Activated CD4-positive, alpha-beta T cell treated with anti-CD3 and anti-CD28 coated beads, Interleukin-2, Interleukin-4, amounts not matched to agents 100 ng/mL and 50 ng/mL, durations not matched to agents 16 hours and 8 hours (primary cell): ENCODE results near the gene TRIM46.
"Not testable (repeated sequence)": the region's sequence is repeated elsewhere in the genome, so short reads cannot be mapped to it uniquely, and the experiment has no call there.

ENCODE experiments used
- DNase-seq: peaks from one replicate; pipeline ENCODE4 v3.0.0-alpha.2; 2020; ENCODE audit warnings: low spot score

The TRIM46 gene

GRCh38 chr1:155137154-155137949 is 36.3 kb upstream of the TRIM46 start:
- DNase-seq: no peak

DNA sequence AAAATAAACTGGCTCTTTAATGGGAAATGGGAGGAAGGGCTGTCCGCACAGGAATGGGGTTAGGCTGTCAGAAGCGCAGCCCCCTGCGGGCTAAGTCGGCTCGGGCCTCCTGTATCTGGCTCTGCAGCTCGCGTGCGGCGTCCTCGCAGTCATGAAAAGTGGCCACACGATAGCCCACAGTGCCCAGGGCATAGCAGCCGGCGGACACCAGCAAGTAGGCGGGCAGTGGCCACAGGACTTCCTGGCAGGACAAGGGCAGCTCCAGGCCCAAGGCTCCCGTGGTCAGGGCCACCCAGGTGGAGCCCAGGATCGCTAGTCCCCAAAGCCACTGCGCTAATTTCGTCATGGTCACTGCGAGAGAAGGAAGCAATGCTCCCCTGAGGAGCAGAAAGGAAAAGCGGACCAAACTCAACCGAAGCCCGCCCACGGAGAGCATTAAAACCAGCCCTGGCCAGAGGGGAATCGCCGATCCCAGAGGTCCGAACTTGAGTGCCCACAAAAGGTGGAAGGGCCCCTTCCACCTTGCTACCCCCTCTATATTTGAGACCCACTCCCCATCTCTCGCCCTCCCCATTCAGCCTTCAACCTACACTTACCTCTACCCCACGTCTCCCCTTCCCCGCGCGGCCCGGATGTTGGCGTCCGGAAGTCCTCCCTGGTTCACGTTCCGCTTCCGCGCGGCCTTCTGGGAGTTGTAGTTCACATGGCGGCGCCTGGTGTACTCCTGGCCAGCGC is 33.6 kb upstream of the TRIM46 start, which contains the start of gene DPM3:
Gene DPM3, minus strand, starts transcription at position 637 of the 735 bp plus-strand sequence. Its CDS starts 291 bp downstream, at position 346.
- DNase-seq: peak; percentile 93

DNA sequence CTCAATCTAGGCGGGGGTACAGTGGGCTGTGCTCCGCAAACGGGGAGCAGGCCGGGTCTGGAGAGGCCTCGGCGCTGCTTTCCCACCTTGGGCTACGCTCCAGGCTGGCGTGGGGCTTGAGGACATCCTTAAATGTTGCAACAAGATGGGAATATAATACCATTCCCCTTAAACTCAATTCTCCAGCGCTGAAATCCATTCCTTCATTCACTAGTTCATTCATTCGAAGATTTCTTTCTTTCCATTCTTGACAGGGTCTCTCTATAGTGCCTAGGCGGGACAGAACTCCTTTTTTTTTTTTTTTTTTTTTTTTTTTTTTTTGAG is 33.1 kb upstream of the TRIM46 start:
- no peak for DNase-seq

GRCh38 chr1:155141749-155142148 is 31.9 kb upstream of the TRIM46 start:
- no peak for DNase-seq

GRCh38 chr1:155145491-155145890 is 28.2 kb upstream of the TRIM46 start:
- DNase-seq: no peak

- DNase-seq: not testable (repeated sequence)
Measured at GRCh38 chr1:155155996-155156643, 17.5 kb upstream of the TRIM46 start.

GRCh38 chr1:155158991-155159390 is 14.7 kb upstream of the TRIM46 start:
- no peak for DNase-seq

DNA sequence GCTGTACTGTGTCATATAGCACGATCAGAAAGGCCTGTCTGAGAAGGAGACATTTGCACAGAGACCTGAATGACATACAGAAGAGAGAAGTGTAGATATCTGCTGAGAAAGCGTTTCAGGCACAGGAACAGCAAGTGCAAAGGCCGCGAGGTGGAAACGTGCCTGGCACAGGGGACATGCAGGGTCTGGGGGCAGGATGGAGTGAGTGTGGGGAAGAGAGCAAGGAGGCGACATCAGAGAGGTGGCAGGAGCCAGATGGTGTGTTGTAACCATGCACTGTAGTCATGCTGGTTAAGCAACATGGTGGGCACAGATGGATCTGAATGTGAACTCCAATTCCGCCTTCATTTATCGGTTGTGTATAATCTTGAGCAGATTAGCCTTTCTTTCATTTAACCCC is 13.5 kb upstream of the TRIM46 start:
- DNase-seq: no peak

DNA sequence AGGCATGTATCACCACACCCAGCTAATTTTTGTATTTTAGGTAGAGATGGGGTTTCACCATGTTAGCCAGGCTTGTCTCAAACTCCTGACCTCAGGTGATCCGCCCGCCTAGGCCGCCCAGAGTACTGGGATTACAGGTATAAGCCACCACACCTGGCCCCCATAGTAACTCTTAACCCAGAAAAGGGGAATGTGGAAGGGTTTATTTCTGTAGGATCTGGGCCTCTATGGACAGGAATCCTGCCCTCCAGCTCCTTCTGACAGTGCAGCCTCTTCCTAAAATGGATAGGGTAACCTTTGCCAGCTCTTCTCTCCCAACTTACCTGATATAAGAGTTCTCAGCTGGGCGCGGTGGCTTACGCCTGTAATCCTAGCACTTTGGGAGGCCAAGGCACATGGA is 11.0 kb upstream of the TRIM46 start:
- not testable (repeated sequence) for DNase-seq

- not testable (repeated sequence) for DNase-seq
Measured at GRCh38 chr1:155163785-155164184, 9.9 kb upstream of the TRIM46 start.

DNA sequence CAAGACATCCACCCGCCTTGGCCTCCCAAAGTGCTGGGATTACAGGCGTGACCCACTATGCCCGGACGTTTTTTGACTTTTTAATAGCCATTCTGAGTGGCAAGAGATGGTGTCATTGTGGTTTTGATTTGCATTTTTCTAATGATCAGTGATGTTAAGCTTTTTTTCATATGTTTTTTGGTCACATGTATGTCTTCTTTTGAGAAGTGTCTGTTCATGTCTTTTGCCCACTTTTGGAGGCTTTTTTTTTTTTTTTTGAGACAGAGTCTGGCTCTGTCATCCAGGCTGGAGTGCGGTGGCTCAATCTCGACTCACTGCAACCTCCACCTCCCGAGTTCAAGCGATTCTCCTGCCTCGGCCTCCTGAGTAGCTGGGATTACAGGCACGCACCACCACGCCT is 9.0 kb upstream of the TRIM46 start:
- not testable (repeated sequence) for DNase-seq

GRCh38 chr1:155166051-155166470 is 7.6 kb upstream of the TRIM46 start:
- DNase-seq: no peak

DNA sequence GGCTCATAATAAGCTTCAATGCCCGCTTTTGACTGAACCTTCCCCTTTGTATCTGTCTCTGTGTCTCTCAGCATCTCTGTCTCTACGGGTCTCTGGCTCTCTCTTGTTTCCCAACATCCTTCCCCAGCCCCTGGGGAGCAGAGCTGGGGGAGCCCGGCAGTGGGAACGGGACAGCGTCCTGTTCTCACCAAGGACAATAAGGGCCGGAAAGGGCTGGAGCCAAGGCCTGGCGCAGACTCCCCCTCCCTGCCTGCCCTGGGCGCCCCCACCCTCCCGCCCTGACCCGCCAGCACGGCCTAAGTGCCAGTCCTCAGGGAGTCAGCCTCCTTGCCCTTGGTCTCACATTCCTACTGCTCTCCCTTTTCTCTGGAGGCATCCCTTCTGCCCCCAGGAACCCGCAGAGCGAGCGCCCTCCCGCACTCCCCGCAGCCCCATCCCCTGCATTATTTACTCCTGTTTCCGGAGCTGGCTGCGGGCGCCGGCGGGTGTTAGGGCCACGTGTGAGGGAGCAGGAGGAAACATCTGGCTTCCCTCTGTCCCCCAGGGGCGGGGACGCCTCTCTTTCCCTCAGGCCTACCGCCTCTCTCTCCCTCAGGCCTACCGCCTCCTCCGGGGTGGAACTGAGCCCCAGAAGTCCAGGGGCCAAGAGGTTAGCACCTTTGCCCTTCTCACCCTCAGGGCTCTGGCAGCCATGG is 7.0 kb upstream of the TRIM46 start:
- DNase-seq: no peak

GRCh38 chr1:155167166-155168104 is 6.2 kb upstream of the TRIM46 start:
- DNase-seq: peak; percentile 90

DNA sequence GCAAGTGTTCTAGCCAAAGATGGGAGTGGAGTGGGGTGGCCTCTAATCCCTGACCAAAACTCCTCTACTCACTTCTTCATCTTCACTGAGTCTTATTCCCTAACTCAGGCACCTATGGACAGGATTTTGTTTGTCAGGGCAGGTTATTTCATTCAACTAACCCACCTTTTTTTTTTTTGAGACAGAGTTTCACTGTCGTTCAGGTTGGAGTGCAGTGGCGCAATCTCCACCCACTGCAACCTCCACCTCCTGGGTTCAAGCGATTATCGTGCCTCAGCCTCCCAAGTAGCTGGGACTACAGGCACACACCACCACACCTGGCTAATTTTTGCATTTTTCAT is 5.6 kb upstream of the TRIM46 start:
- DNase-seq: not testable (repeated sequence)

GRCh38 chr1:155168456-155169210 is 5.0 kb upstream of the TRIM46 start:
- DNase-seq: no peak

DNA sequence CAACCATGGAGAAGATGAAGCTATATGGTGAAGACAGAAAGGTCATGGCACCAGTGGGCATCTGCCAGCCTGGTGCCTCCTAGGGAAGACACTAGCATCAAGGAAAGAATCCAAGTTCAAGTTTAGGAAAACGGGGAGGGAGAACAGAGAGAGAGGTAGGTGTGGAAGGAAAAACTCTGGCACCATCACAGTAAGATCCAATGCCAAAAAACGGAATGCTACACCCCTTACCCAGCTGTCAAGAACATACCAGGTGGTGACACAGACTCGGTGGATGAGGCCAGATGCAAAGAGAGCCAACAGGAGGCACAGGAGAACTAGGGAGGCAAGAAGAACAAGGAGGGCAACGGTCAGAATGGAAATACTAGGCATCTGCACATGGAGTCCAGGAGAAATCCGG is 4.1 kb upstream of the TRIM46 start:
- DNase-seq: no peak

- DNase-seq: no peak
Measured at GRCh38 chr1:155170101-155170785, 3.4 kb upstream of the TRIM46 start.

DNA sequence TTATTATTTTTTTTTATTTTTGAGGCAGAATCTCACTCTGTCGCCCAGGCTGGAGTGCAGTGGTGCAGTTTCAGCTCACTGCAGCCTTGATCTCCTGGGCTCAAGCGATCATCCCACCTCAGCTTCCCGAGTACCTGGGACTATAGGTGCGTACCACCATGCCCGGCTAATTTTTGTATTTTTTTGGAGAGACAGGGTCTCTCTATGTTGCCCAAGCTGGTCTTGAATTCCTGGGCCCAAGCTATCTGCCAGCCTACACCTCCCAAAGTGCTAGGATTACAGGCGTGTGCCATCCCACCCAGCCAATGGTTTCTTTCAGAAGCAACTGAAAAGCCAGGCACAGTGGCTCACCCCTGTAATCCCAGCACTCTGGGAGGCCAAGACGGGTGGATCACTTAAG is 2.8 kb upstream of the TRIM46 start:
- no peak for DNase-seq
